Lower leg skin (tissue), 4 donors: ENCODE measurements around the gene HS6ST1. TPM values are rescaled to one million over a fixed set of nuclear protein-coding genes. Genes with fewer than 3 reads are reported as not detected.

Experiments used
- DNase-seq, 2 donors: peaks; one replicate each; pipeline ENCODE4 v3.0.0-alpha.2; 2019; ENCODE audit warnings: low spot score in 2 of 2
- H3K4me3 ChIP-seq: fragments of 200-600 bp; sonication (generic); 2 replicates; pipeline ENCODE4 v1.5.1; 2017; ENCODE audit warnings: mild to moderate bottlenecking, low read depth; ENCODE audit not compliant: poor library complexity, severe bottlenecking
- POLR2A ChIP-seq, 2 donors: fragments of 450-650 bp; IDR thresholded peaks; one replicate each; pipeline ENCODE4 v1.6.1; 2016 to 2017; ENCODE audit warnings: antibody characterized with exemption in 2 of 2, mild to moderate bottlenecking in 1 of 2, moderate library complexity in 1 of 2
- WGBS, 2 donors: methylation state at CpG; one replicate each; pipeline ENCODE4 v1.1.5; 2018; 5-methylcytosine and 5-hydroxymethylcytosine counted together
- intact Hi-C: fragments of 100-400 bp; cut with DNase I; formaldehyde crosslinking; loops from one replicate; pipeline ENCODE4 v1.15.0; 2023; ENCODE audit warnings: low total_unique reads
- total RNA-seq, 4 donors: library from RNA; depleted of rRNA; stranded (reverse); fragments of >200 nt; gene quantifications; one replicate each; pipeline ENCODE4 v1.1.0, GENCODE V29; 2016
- TF ChIP-seq, protein P1 (sequence below), 3 donors: fragments of 450-650 bp; IDR thresholded peaks; one replicate each; pipeline ENCODE4 v1.5.1; 2016; ENCODE audit warnings: antibody characterized with exemption in 3 of 3, mild to moderate bottlenecking in 3 of 3, moderate library complexity in 2 of 3

The HS6ST1 gene
- total RNA-seq, 4 donors from 2014 or later, result 50.2 to 88.9 (median 69.3) TPM

DNA sequence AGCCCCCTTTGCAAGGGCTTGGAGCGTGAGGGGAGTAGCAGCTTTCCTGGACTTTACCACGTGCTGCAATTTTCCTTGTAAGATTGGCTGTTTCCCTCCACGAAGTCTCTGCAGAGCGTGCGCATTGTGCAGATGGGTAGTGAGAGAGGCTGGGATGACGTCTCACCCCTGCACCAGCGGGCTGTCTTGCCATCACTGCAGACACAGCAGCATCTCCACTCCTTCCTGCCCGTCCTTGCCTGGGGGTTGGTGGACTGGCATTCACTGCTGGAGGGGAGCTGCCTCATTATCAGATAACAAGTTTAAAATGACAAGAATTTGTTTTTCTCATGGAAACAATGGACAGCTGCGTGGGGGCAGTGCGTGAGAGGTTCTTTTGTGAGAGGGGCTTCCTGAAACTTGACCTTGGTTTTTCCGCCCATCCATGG, 45.3 kb upstream of the HS6ST1 start:
- WGBS, 2 donors, result 89 to 93% methylated on average over 11 of the region's 11 CpGs
- intact Hi-C loops, result no loop called here
- no peak for TF ChIP-seq POLR2A (IDR thresholded peaks at IDR 0.05)
- TF ChIP-seq, protein P1, sequence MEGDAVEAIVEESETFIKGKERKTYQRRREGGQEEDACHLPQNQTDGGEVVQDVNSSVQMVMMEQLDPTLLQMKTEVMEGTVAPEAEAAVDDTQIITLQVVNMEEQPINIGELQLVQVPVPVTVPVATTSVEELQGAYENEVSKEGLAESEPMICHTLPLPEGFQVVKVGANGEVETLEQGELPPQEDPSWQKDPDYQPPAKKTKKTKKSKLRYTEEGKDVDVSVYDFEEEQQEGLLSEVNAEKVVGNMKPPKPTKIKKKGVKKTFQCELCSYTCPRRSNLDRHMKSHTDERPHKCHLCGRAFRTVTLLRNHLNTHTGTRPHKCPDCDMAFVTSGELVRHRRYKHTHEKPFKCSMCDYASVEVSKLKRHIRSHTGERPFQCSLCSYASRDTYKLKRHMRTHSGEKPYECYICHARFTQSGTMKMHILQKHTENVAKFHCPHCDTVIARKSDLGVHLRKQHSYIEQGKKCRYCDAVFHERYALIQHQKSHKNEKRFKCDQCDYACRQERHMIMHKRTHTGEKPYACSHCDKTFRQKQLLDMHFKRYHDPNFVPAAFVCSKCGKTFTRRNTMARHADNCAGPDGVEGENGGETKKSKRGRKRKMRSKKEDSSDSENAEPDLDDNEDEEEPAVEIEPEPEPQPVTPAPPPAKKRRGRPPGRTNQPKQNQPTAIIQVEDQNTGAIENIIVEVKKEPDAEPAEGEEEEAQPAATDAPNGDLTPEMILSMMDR (IDR thresholded peaks at IDR 0.05), result no peak
- H3K4me3 ChIP-seq, result no peak overlapping the region
- no peak for DNase-seq

DNA sequence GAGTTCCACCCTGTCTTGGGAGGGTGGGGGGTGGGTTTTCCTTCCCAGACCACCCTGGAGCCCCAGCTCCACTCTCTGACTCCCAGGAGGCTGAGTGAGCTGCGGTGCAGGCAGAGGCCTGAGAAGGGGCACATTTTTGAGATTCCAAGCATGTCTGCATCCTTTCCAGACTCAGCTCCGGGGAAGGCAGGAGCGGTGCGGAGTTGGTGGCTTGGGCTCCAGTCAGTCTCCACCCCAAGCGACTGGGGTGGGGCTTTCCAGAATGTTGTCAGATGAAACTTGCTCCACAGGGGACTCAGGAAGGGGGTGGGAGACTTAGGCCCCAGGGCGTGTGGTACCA, 44.2 kb upstream of the HS6ST1 start:
- peak in 1 of 2 donors; percentile 92 for DNase-seq
- intact Hi-C loops, result no loop called here
- H3K4me3 ChIP-seq, result no peak overlapping the region
- 34 to 55% methylated on average over 3 to 5 of the region's 6 CpGs for WGBS, 2 donors
- TF ChIP-seq, protein P1 (IDR thresholded peaks at IDR 0.05), result no peak
- no peak for TF ChIP-seq POLR2A (IDR thresholded peaks at IDR 0.05)

DNA sequence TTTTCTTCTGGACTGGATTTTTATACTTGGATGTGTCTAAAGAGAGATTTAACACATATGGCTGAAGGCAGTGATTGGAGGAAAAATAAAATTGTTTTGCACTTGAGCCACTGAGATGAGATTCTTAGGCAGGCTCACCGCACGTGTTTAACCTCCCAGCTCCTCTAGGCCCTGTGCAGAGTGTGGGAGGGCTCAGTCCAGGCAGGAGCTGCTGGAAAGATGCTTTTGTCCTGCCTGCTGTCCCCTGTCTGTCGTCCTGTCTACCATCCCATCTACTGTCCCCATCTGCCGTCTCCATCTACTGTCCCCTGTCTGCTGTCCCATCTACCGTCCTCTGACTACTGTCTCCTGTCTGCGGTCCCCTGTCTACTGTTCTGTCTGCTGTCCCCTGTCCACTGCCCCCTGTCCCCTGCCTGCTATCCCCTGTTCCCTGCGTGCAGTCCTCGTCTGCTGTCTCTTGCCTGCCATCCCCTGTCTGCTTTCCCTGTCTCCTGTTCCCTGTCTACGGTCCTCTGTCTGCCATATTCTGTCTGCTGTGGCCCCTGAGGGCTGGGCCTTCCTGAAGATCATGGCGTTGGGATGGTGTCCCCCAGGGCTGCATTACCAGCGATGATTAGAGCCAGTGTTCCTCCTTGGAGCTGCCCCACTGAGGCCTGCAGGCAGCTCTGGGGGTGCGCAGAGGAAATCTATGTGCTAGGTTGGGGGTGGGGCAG, 43.7 kb upstream of the HS6ST1 start:
- no peak for DNase-seq
- H3K4me3 ChIP-seq, result no peak overlapping the region
- intact Hi-C loops, result no loop called here
- 80 to 83% methylated on average over 12 of the region's 12 CpGs for WGBS, 2 donors
- no peak for TF ChIP-seq POLR2A (IDR thresholded peaks at IDR 0.05)
- TF ChIP-seq, protein P1 (IDR thresholded peaks at IDR 0.05), result no peak

DNA sequence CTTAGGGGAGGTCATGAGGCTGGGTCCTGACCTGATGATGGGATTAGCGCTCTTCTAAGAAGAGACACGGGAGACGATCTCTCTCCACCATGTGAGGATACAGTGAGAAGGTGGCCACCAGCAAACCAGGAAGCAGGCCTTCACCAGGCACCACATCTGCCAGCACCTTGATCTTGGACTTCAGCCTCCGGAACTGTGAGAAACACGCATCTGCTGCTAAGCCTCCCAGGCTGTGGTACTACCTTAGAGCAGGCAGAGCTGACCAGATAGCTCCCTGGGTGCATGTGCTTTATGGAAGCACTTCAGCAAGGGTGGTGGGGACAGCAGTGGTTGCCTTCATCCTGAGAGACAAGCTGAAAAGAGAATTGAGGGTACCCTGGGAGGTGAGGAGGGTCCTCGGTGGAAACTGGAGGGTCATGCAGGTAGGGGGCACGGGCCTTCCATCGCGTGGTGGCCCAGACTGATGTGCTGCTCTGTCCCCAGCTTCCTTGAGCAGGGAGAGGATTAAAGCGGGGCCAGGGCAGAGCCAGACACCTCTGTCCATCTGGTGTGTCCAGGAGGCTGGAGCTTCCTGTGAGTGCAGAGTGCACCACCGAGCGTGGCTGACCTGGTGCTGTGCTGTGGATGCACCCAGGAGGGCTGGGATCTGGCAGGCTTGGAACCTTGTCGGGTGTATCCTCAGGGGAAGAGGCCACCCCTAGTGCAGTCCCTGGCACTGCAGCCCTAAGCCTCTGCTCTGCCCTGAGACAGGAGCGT, 42.9 kb upstream of the HS6ST1 start:
- H3K4me3 ChIP-seq, result no peak overlapping the region
- intact Hi-C loops, result no loop called here
- no peak for TF ChIP-seq POLR2A (IDR thresholded peaks at IDR 0.05)
- TF ChIP-seq, protein P1 (IDR thresholded peaks at IDR 0.05), result no peak
- 92 to 94% methylated on average over 14 of the region's 14 CpGs for WGBS, 2 donors
- peak in 1 of 2 donors; percentile 81 for DNase-seq

DNA sequence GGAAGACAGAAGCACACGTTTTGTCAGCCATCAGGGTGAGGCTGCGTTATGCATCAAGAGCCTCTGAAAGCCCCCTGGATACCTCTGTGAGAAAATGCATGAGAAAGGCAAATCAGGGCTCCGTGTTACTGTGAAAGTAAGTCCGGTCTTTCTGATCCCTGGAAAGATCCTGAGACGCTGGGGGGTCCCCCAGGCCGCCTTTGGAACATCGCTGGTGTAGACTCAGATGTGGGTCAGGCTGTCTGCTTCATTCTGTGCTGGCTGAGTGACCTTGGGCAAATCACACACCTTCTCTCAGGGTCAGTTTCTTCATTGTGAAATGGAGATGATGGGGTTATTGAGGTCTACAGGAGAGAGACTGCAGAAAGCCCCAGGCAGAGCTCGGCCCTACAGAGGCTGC, 42.0 kb upstream of the HS6ST1 start:
- peak in 1 of 2 donors; percentile 42 for DNase-seq
- H3K4me3 ChIP-seq, result no peak overlapping the region
- TF ChIP-seq, protein P1 (IDR thresholded peaks at IDR 0.05), result no peak
- TF ChIP-seq POLR2A (IDR thresholded peaks at IDR 0.05), result no peak
- intact Hi-C loops, result no loop called here
- WGBS, 2 donors, result 93 to 97% methylated on average over 8 of the region's 8 CpGs
